K562 (cell line): ENCODE data around the gene SETD3. TPM values are rescaled to one million over a fixed set of nuclear protein-coding genes. Genes with fewer than 3 reads are reported as not detected.

Experiments
- ATAC-seq: fragments of 200-7000 bp; cut with Tn5 transposase; 3 replicates; pipeline ENCODE4 v1.9.1; 2020; ENCODE audit warnings: moderate library complexity
- BruUV-seq: library from RNA; stranded (reverse); fragments of 400-500 nt; replicated peaks from 2 replicates; lab custom pipeline; 2021; lab: Mats Ljungman, UMichigan
- CTCF ChIA-PET: fragments of 300-600 bp; formaldehyde crosslinking; extraction: SDS; loops from one replicate; lab custom pipeline; 2021; ENCODE audit warnings: low intra/inter-chr PET ratio; lab: Yijun Ruan, JAX
- POLR2A ChIA-PET: fragments of 300-600, 350-650 bp; sonication (Branson Sonifier 250); formaldehyde crosslinking; extraction: SDS; loops from one replicate; lab custom pipeline; 2021; ENCODE audit warnings: antibody characterized with exemption, inconsistent platforms; lab: Yijun Ruan, JAX
- DNase-seq, 4 experiments: peaks; one replicate each; pipeline versions ENCODE4 v3.0.0 to v3.0.0-alpha.2; 2011 to 2018; ENCODE audit warnings: low spot score in 3 of 4, mixed read lengths in 3 of 4; ENCODE audit errors: extremely low read depth in 1 of 4
- FAIRE-seq: peaks from 2 replicates; lab custom pipeline; 2011; peaks lifted over from hg19 to GRCh38; lab: Jason Lieb, UNC
- H2AFZ ChIP-seq: 2 replicates; pipeline ENCODE4 v1.6.0; 2011; ENCODE audit warnings: low read depth, low read length, control low read depth, inconsistent platforms
- H3K27ac ChIP-seq: fragments of 200-600 bp; 3 replicates; pipeline ENCODE4 v1.8.0; 2011; ENCODE audit warnings: low read depth, mild to moderate bottlenecking, control low read depth, inconsistent platforms, low read length, moderate library complexity, mixed read lengths; ENCODE audit errors: extremely low read depth
- H3K27me3 ChIP-seq, 2 experiments: fragments of 300-600 bp in 1 of 2; 2 replicates in 1 of 2; 3 replicates in 1 of 2; pipeline versions ENCODE4 v1.6.0 to v1.8.0; 2011; ENCODE audit warnings: inconsistent platforms in 2 of 2, low read length in 2 of 2, mild to moderate bottlenecking in 1 of 2, mixed read lengths in 1 of 2, moderate library complexity in 1 of 2; ENCODE audit not compliant: control insufficient read depth in 2 of 2, insufficient read depth in 2 of 2
- H3K36me3 ChIP-seq: fragments of 300-600 bp; 3 replicates; pipeline ENCODE4 v1.8.0; 2011; ENCODE audit warnings: mild to moderate bottlenecking, low read length, inconsistent platforms; ENCODE audit not compliant: control insufficient read depth, insufficient read depth
- H3K4me1 ChIP-seq, 2 experiments: fragments of 200-600 bp in 1 of 2; replicated peaks in 1 of 2; 2 replicates in 1 of 2; 3 replicates in 1 of 2; pipeline versions ENCODE4 v1.5.1 to v1.8.0; 2011; ENCODE audit warnings: inconsistent platforms in 2 of 2, low read length in 2 of 2, mild to moderate bottlenecking in 1 of 2, mixed read lengths in 1 of 2, moderate library complexity in 1 of 2; ENCODE audit not compliant: control insufficient read depth in 2 of 2, insufficient read depth in 2 of 2
- H3K4me2 ChIP-seq: 2 replicates; pipeline ENCODE4 v1.6.1; 2011; ENCODE audit warnings: low read length, control low read depth, inconsistent platforms, mixed read lengths; ENCODE audit not compliant: insufficient read depth
- H3K4me3 ChIP-seq: fragments of 200-600 bp; sonication (generic), shearing (Covaris generic); 2 replicates; pipeline ENCODE4 v1.5.1; 2016; ENCODE audit warnings: control low read depth, inconsistent platforms
- H3K79me2 ChIP-seq: fragments of 200-600 bp; 3 replicates; pipeline ENCODE4 v1.8.0; 2011; ENCODE audit warnings: low read length, inconsistent platforms; ENCODE audit not compliant: control insufficient read depth, insufficient read depth
- H3K9ac ChIP-seq, 2 experiments: 2 replicates each; pipeline versions ENCODE4 v1.6.0 to v1.6.1; 2011; ENCODE audit warnings: low read depth in 2 of 2, low read length in 2 of 2, control low read depth in 1 of 2, inconsistent platforms in 1 of 2, mild to moderate bottlenecking in 1 of 2, mixed read lengths in 1 of 2; ENCODE audit not compliant: insufficient read depth in 1 of 2
- H3K9me1 ChIP-seq: one replicate; pipeline ENCODE4 v1.6.0; 2011; ENCODE audit warnings: inconsistent platforms, mild to moderate bottlenecking, low read length, moderate library complexity; ENCODE audit not compliant: control insufficient read depth, insufficient read depth
- H3K9me3 ChIP-seq: replicated peaks from 2 replicates; pipeline ENCODE4 v1.5.1; 2011; ENCODE audit warnings: low read depth, low read length, inconsistent platforms; ENCODE audit not compliant: control insufficient read depth, insufficient read depth
- H4K20me1 ChIP-seq: replicated peaks from 2 replicates; pipeline ENCODE4 v1.6.1; 2011; ENCODE audit warnings: low read length, inconsistent platforms, mixed read lengths; ENCODE audit not compliant: control insufficient read depth, insufficient read depth
- ASH1L ChIP-seq: fragments of 450-650 bp; IDR thresholded peaks from 2 replicates; pipeline ENCODE4 v1.6.1; 2018; ENCODE audit warnings: borderline replicate concordance, mild to moderate bottlenecking, low read depth; ENCODE audit not compliant: partially characterized antibody
- WGBS: fragments of 100-300 bp; shearing (Covaris generic); methylation state at CpG from one replicate; pipeline ENCODE4 v1.1.6; 2016; ENCODE audit warnings: low coverage, mixed read lengths; ENCODE audit not compliant: insufficient coverage; ENCODE audit errors: missing lambda C conversion rate; 5-methylcytosine and 5-hydroxymethylcytosine counted together
- in situ Hi-C: fragments of 300-500 bp; cut with MboI; formaldehyde crosslinking; loops from 4 replicates; pipeline ENCODE4 v1.15.0; 2018; ENCODE audit warnings: inconsistent platforms, mixed read lengths
- intact Hi-C: fragments of 100-400 bp; cut with micrococcal nuclease; formaldehyde crosslinking; loops from 2 replicates; pipeline ENCODE4 v1.14.2; 2022
- polyA plus RNA-seq, 8 experiments: library from polyadenylated mRNA; depleted of rRNA in 4 of 8; stranded (reverse) in 5 of 8; unstranded in 3 of 8; fragments of >200 nt; fragmentation: Nextera tagmentation in 2 of 8; fragmentation: Illumina TruSeq in 1 of 8; extraction: Ambion mirVana in 2 of 8; extraction: Trizol in 1 of 8; gene quantifications; 2 replicates each; pipeline versions ENCODE4 v1.2.1 to v1.2.3, GENCODE V29; 2011 to 2014; ENCODE audit warnings: inconsistent platforms in 1 of 8, missing spikeins in 1 of 8
- total RNA-seq, 7 experiments: library from RNA; depleted of rRNA in 6 of 7; stranded (reverse); fragments of >200 nt in 6 of 7; fragmentation: Illumina TruSeq in 2 of 7; extraction: Trizol in 2 of 7; gene quantifications; 2 replicates each; pipeline versions ENCODE4 v1.2.1 to v1.2.3, GENCODE V29; 2011 to 2021; ENCODE audit warnings: low replicate concordance in 1 of 7
- TF ChIP-seq, protein P1 (sequence below), 3 experiments: IDR thresholded peaks in 2 of 3; conservative IDR thresholded peaks in 1 of 3; 2 replicates each; pipeline ENCODE4 v1.5.1; 2011 to 2012; ENCODE audit warnings: low read length in 3 of 3, mild to moderate bottlenecking in 3 of 3, control low read depth in 2 of 3, improper control_type of control experiment in 1 of 3, inconsistent platforms in 1 of 3, low read depth in 1 of 3, mixed read lengths in 1 of 3, moderate library complexity in 1 of 3; ENCODE audit not compliant: insufficient read depth in 2 of 3

SETD3 gene
- total and polyA plus RNA-seq, 9 of the 15 experiments (the other 6 are each of a cell fraction or from before 2014, with no cell fraction given), result 8.5 to 35.9 (median 26.5) TPM

DNA sequence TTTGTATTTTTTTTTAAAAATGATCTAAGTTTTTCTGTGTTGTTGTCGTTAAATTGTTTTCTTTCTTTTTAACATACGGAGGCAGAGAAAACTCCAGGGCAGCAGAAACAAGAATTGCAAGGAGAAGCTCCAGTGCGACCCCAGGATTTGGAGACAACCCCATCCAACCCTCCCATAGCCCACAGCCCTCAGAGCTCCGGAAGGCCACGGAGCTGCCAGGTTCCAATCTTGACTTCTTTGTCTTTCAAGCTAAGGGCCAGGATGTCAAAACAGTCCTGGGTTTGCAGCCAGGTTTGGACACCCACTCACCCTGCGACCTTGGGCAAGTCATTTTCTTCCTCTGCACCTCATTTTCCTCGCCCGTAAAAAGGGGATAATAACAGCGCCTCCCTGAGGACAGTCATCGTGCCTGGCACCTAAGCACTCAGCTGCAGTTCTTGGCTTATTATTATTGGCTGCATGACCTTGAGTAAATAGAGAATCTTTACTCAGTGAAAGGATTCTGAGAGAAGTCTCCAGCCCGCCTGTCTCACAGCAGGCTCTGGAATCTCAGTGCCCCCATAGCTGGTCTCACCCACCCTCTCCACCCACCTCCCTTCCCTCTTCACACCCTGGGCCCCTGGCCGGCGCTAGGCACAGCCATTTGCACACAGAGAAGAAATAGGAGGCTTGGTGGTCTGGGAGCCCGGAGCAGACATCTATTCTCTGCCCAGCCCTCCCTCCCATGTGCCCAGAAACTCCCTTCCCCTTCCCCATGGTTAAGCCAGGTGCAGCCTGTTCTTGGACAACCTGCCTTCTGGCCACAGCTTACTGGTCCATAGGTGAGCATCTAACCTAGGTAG lies 129.3 kb downstream of the SETD3 start:
- Histone ChIP-seq H3K4me3 (no peak overlapping the region), H3K27me3 (peaks cover under 1 to 52% of the 10 kb centered on the region in 2 experiments; a peak in 3 of 5 replicates), H3K9me3 (no peaks in the 10 kb centered on the region), H3K9ac (no peak overlapping the region), H3K9me1 (no peaks in the 10 kb centered on the region), H3K4me2 (no peak overlapping the region), H3K4me1 (no peaks in the 10 kb centered on the region; a peak in 1 of 5 replicates), H2AFZ (no peak overlapping the region)
- FAIRE-seq (no peak), ATAC-seq (peak; percentile 35; the same call in 1 of the 3 replicates), DNase-seq (no peak)
- intact Hi-C loops, result no loop called here
- CTCF ChIA-PET, result no interaction called here
- no TSS peak for BruUV-seq
- WGBS, result 3% methylated on average over 10 of the region's 14 CpGs
- no peak for TF ChIP-seq ASH1L
- TF ChIP-seq, protein P1, sequence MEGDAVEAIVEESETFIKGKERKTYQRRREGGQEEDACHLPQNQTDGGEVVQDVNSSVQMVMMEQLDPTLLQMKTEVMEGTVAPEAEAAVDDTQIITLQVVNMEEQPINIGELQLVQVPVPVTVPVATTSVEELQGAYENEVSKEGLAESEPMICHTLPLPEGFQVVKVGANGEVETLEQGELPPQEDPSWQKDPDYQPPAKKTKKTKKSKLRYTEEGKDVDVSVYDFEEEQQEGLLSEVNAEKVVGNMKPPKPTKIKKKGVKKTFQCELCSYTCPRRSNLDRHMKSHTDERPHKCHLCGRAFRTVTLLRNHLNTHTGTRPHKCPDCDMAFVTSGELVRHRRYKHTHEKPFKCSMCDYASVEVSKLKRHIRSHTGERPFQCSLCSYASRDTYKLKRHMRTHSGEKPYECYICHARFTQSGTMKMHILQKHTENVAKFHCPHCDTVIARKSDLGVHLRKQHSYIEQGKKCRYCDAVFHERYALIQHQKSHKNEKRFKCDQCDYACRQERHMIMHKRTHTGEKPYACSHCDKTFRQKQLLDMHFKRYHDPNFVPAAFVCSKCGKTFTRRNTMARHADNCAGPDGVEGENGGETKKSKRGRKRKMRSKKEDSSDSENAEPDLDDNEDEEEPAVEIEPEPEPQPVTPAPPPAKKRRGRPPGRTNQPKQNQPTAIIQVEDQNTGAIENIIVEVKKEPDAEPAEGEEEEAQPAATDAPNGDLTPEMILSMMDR (IDR thresholded peaks at IDR 0.05 in 2 of 3, conservative IDR thresholded peaks at IDR 0.05 in 1 of 3; ENCODE audit: insufficient read depth in 2 of 3, low read depth in 1 of 3, low read length in 3 of 3), result peak; percentile 13 to 39 (median 15); a peak in 2 of 6 replicates
- TF ChIP-seq, all 486 proteins: peak for 1
- Histone ChIP-seq H3K79me2 (no peaks in the 10 kb centered on the region), H3K36me3 (no peaks in the 10 kb centered on the region), H3K27ac (no peak overlapping the region), H4K20me1 (no peaks in the 10 kb centered on the region)
- in situ Hi-C loops, result no loop called here
- POLR2A ChIA-PET, result no interaction called here
